ENCODE measurements around the gene KLHDC4. TPM values are rescaled to one million over a fixed set of nuclear protein-coding genes. Genes with fewer than 3 reads are reported as not detected.

Gene KLHDC4
- total RNA-seq, 1 donor from 2014 or later = 91.0 TPM

DNA sequence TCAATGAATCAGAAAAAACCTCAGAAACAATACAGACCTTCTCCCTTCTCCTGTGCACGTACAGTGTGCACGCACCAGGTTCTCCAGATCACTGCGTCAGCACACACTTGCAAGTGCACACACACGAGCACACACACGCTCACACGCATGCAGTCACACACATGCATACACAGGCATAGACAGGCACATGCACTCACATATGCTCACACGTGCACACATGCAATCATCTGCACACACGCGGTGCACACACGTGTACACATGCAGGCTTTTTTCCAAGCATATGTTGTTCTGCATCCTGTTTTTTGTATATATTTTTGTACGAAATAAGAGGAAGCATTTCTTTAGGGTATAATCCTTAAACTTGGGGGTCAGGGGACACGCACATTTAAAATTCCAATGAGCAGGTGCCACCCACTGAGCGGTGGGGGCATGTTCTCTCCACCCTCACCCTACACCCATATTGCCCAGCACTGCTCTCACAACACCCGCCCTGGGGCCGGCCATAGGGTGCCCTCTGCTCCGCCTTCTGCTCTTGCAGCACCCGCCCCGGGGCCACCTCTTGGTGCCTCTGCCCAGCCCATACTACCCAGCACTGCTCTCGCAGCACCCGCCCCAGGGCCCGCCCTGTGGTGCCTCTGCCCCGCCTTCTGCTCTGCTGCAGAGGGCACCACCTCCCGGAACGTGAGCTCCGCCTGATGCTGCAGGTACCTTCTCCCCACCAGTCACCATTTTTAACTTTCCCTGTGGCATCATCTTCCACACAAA is 20.9 kb downstream of the KLHDC4 start:
- intact Hi-C loops (cut with micrococcal nuclease) = no loop called here
- Mint-ChIP-seq H3K4me3 (no peak overlapping the region), H3K4me1 (peaks cover 6% of the 10 kb centered on the region), H3K27me3 (no peaks in the 10 kb centered on the region), H3K27ac (no peak overlapping the region), H3K36me3 (ENCODE audit: low read depth) (peaks cover 43% of the 10 kb centered on the region), H3K9me3 (no peaks in the 10 kb centered on the region)
- DNase-seq = no peak

GRCh38 chr16:87742781-87743490 is 22.9 kb downstream of the KLHDC4 start:
- Mint-ChIP-seq H3K4me3 (no peak overlapping the region), H3K27ac (no peak overlapping the region), H3K4me1 (peaks cover 6% of the 10 kb centered on the region), H3K36me3 (ENCODE audit: low read depth) (peaks cover 32% of the 10 kb centered on the region), H3K27me3 (no peaks in the 10 kb centered on the region), H3K9me3 (no peaks in the 10 kb centered on the region)
- intact Hi-C loops (cut with micrococcal nuclease) = no loop called here
- no peak for DNase-seq

GRCh38 chr16:87741700-87742415 is 23.9 kb downstream of the KLHDC4 start:
- peaks cover 6% of the 10 kb centered on the region for H3K4me1 Mint-ChIP-seq
- H3K27ac Mint-ChIP-seq = no peak overlapping the region
- H3K4me3 Mint-ChIP-seq = no peak overlapping the region
- no peak for DNase-seq
- intact Hi-C loops (cut with micrococcal nuclease) = no loop called here
- H3K36me3 Mint-ChIP-seq (ENCODE audit: low read depth) = peaks cover 34% of the 10 kb centered on the region
- no peaks in the 10 kb centered on the region for H3K9me3 Mint-ChIP-seq
- H3K27me3 Mint-ChIP-seq = no peaks in the 10 kb centered on the region

GRCh38 chr16:87740909-87741424 is 24.8 kb downstream of the KLHDC4 start:
- Mint-ChIP-seq H3K27ac (peak overlapping the region; percentile 35), H3K36me3 (ENCODE audit: low read depth) (peaks cover 35% of the 10 kb centered on the region), H3K4me3 (no peak overlapping the region), H3K4me1 (peaks cover 6% of the 10 kb centered on the region), H3K9me3 (no peaks in the 10 kb centered on the region), H3K27me3 (no peaks in the 10 kb centered on the region)
- intact Hi-C loops (cut with micrococcal nuclease) = no loop called here
- DNase-seq = no peak

- H3K27me3 Mint-ChIP-seq = no peaks in the 10 kb centered on the region
- H3K4me3 Mint-ChIP-seq = no peak overlapping the region
- peak overlapping the region; percentile 35 for H3K27ac Mint-ChIP-seq
- H3K9me3 Mint-ChIP-seq = no peaks in the 10 kb centered on the region
- DNase-seq = no peak
- peaks cover 34% of the 10 kb centered on the region for H3K36me3 Mint-ChIP-seq (ENCODE audit: low read depth)
- H3K4me1 Mint-ChIP-seq = peaks cover 6% of the 10 kb centered on the region
- intact Hi-C loops (cut with micrococcal nuclease) = no loop called here
Observed at GRCh38 chr16:87740441-87740840, 25.3 kb downstream of the KLHDC4 start.

- Mint-ChIP-seq H3K27me3 (no peaks in the 10 kb centered on the region), H3K27ac (no peak overlapping the region), H3K36me3 (ENCODE audit: low read depth) (peaks cover 31% of the 10 kb centered on the region), H3K9me3 (no peaks in the 10 kb centered on the region), H3K4me3 (no peak overlapping the region), H3K4me1 (peaks cover 4% of the 10 kb centered on the region)
- DNase-seq = no peak
- intact Hi-C loops (cut with micrococcal nuclease) = no loop called here
Observed at GRCh38 chr16:87739801-87740200, 26.0 kb downstream of the KLHDC4 start.

GRCh38 chr16:87736008-87736382 is 29.8 kb downstream of the KLHDC4 start:
- Mint-ChIP-seq H3K4me3 (no peak overlapping the region), H3K27ac (no peak overlapping the region), H3K27me3 (no peaks in the 10 kb centered on the region), H3K36me3 (ENCODE audit: low read depth) (peaks cover 27% of the 10 kb centered on the region), H3K4me1 (peaks cover 11% of the 10 kb centered on the region), H3K9me3 (no peaks in the 10 kb centered on the region)
- intact Hi-C loops (cut with micrococcal nuclease) = no loop called here
- no peak for DNase-seq

DNA sequence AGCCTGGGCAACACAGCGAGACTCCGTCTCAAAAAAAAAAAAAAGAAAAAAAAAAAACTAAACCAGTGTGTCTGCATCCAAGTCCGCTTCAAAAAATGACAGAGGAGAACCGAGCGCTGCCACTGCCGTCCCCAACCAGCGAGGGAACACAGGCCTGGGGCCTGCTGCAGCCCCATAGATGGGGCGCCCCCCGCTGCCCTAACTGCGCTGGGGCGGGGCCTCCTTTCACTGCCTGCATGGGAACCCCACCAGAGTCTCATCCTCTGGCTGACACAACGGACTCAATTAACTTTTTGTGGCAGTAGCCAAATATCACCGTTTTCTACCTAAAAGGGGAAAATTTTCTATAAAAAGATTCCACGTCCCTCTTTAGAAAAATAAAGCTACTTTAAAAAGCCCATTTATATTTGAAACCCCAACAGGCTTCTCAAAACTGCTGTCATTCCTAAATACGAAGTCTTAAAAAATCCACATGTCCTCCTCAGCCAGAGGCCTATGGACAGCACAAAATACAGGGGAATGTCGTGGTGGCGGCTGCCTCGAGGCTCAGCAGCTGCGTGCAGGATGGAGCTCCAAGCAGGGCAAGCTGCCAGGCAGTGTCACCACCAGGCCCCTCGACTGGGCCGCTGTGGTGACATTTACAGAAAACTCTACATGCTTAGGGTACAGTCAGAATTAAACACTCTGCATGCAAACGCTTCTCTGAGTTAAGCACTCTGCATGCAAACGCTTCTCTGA is 30.3 kb downstream of the KLHDC4 start:
- intact Hi-C loops (cut with micrococcal nuclease) = no loop called here
- Mint-ChIP-seq H3K27ac (no peak overlapping the region), H3K4me1 (peaks cover 9% of the 10 kb centered on the region), H3K36me3 (ENCODE audit: low read depth) (peaks cover 23% of the 10 kb centered on the region), H3K9me3 (no peaks in the 10 kb centered on the region), H3K4me3 (no peak overlapping the region), H3K27me3 (no peaks in the 10 kb centered on the region)
- DNase-seq = no peak

DNA sequence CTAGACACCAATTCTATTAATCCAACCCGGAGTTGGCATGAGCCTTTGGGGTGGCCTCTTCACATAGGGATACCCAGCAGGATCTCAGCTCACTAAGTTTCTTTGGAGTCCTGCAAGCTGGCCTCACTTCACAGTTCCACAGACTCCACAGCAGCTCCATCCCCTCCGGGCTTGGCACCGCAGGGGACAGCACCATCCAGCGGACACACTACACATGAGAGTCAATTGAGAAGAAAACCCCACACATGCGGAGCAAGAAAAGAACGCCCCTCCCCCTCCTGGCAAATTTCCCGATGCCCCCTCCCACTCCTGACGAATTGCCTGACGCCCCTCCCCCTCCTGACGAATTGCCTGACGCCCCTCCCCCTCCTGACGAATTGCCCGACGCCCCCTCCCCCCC is 31.1 kb downstream of the KLHDC4 start:
- Mint-ChIP-seq H3K27me3 (no peaks in the 10 kb centered on the region), H3K27ac (no peak overlapping the region), H3K4me3 (no peak overlapping the region), H3K9me3 (no peaks in the 10 kb centered on the region), H3K36me3 (ENCODE audit: low read depth) (peaks cover 23% of the 10 kb centered on the region), H3K4me1 (peaks cover 9% of the 10 kb centered on the region)
- no peak for DNase-seq
- intact Hi-C loops (cut with micrococcal nuclease) = no loop called here

- DNase-seq = no peak
- intact Hi-C loops (cut with micrococcal nuclease) = no loop called here
- Mint-ChIP-seq H3K9me3 (no peaks in the 10 kb centered on the region), H3K4me3 (no peak overlapping the region), H3K27me3 (no peaks in the 10 kb centered on the region), H3K36me3 (ENCODE audit: low read depth) (peaks cover 32% of the 10 kb centered on the region), H3K4me1 (peaks cover 9% of the 10 kb centered on the region), H3K27ac (no peak overlapping the region)
Observed at GRCh38 chr16:87733190-87733589, 32.6 kb downstream of the KLHDC4 start.

DNA sequence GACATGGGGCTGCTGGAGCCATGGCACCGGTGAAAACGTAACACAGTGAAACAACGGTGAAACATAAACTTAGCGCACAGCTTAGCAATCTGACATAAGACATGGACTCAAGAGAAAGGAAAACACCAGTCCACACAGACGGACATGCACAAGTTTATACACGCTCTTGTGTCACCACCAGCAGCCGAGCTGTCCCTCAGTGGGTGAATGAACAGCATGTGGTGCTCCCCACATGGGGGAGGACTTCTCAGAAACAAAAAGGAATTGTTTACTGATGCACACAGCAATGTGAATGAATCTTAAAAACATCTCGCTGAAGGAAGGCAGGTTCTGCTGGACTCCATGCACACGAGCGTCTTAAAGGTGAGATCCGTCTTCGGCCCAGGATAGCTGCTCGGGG is 34.2 kb downstream of the KLHDC4 start:
- Mint-ChIP-seq H3K27me3 (no peaks in the 10 kb centered on the region), H3K4me1 (peaks cover 9% of the 10 kb centered on the region), H3K36me3 (ENCODE audit: low read depth) (peaks cover 37% of the 10 kb centered on the region), H3K27ac (no peak overlapping the region), H3K9me3 (no peaks in the 10 kb centered on the region), H3K4me3 (no peak overlapping the region)
- intact Hi-C loops (cut with micrococcal nuclease) = no loop called here
- no peak for DNase-seq

- H3K9me3 Mint-ChIP-seq = no peaks in the 10 kb centered on the region
- DNase-seq = no peak
- H3K27ac Mint-ChIP-seq = no peak overlapping the region
- peaks cover 12% of the 10 kb centered on the region for H3K4me1 Mint-ChIP-seq
- no peaks in the 10 kb centered on the region for H3K27me3 Mint-ChIP-seq
- intact Hi-C loops (cut with micrococcal nuclease) = no loop called here
- peaks cover 38% of the 10 kb centered on the region for H3K36me3 Mint-ChIP-seq (ENCODE audit: low read depth)
- H3K4me3 Mint-ChIP-seq = no peak overlapping the region
Observed at GRCh38 chr16:87729266-87729954, 36.4 kb downstream of the KLHDC4 start.

DNA sequence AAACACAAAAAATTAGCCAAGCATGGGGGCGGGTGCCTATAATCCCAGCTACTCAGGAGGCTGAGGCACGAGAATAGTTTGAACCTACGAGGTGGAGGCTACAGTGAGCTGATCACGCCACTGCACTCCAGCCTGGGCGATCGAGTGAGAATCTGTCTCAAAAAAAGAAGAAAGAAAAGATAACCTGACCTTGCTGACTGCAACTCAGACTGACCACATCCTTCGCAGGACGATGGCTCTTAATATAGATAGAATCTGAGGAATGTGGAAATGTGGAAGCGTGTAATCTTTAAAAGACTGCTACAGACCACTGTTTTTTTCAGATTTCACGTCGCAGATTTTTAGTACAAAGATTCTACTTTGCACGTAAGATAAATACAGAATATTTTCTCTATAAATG is 37.8 kb downstream of the KLHDC4 start:
- H3K4me1 Mint-ChIP-seq = peaks cover 10% of the 10 kb centered on the region
- H3K27me3 Mint-ChIP-seq = no peaks in the 10 kb centered on the region
- H3K27ac Mint-ChIP-seq = no peak overlapping the region
- H3K36me3 Mint-ChIP-seq (ENCODE audit: low read depth) = peaks cover 43% of the 10 kb centered on the region
- H3K9me3 Mint-ChIP-seq = no peaks in the 10 kb centered on the region
- DNase-seq = no peak
- intact Hi-C loops (cut with micrococcal nuclease) = no loop called here
- H3K4me3 Mint-ChIP-seq = no peak overlapping the region

All from activated CD4-positive, alpha-beta T cell treated with anti-CD3 and anti-CD28 coated beads, Interleukin-2, amount 10 ng/mL, durations not matched to agents 24 days and 14 days (primary cell).